ENCODE results near the gene ELMOD3. TPM values are rescaled to one million over a fixed set of nuclear protein-coding genes. Genes with fewer than 3 reads are reported as not detected.
A peak's percentile ranks its signal among the peaks of the same experiment; 100 is the strongest.

ELMOD3 gene
- total and polyA plus RNA-seq, 9 of the 15 experiments (the other 6 are each of a cell fraction or from before 2014, with no cell fraction given): 2.7 to 18.7 (median 11.6) TPM

- TF ChIP-seq MITF (IDR thresholded peaks at IDR 0.05) (no peak), POLR2H (tag; IDR thresholded peaks at IDR 0.05; ENCODE audit: low read depth) (no peak), CHCHD3 (CRISPR knock-in tag; IDR thresholded peaks at IDR 0.05) (no peak), KDM4B (IDR thresholded peaks at IDR 0.05; ENCODE audit: borderline replicate concordance in 2 of 2, low read depth in 1 of 2) (0 out of 4 replicates have a peak, but pooled peaks of 1 of the 2 experiments have one; percentile 22), ZFP91 (CRISPR knock-in tag; IDR thresholded peaks at IDR 0.05) (peak; percentile 91), U2AF2 (optimal IDR thresholded peaks at IDR 0.05; ENCODE audit: low read depth, low read length) (no peak), ZNF23 (CRISPR knock-in tag; IDR thresholded peaks at IDR 0.05) (no peak), HDAC1 (IDR thresholded peaks at IDR 0.05) (no peak; a peak in 1 of 4 replicates), ZBTB43 (CRISPR knock-in tag; IDR thresholded peaks at IDR 0.05) (no peak), RBM39 (optimal IDR thresholded peaks at IDR 0.05; ENCODE audit: low read depth, low read length) (no peak), SRSF1 (IDR thresholded peaks at IDR 0.05; ENCODE audit: low read depth, low read length) (no peak), SAFB (IDR thresholded peaks at IDR 0.05; ENCODE audit: borderline replicate concordance, low read depth, low read length) (peak; percentile 56; the same call in 1 of the 2 replicates), BACH1 (tag; IDR thresholded peaks at IDR 0.05) (no peak)
These were observed 66.1 kb downstream of the ELMOD3 start (continued) for GRCh38 chr2:85420536-85421259.

Data from K562 (cell line).